Measurements from ENCODE around the gene ANKS3. TPM values are rescaled to one million over a fixed set of nuclear protein-coding genes. Genes with fewer than 3 reads are reported as not detected.

Gene ANKS3
- total RNA-seq, 1 experiment from 2014 or later, result 7.2 TPM

DNA sequence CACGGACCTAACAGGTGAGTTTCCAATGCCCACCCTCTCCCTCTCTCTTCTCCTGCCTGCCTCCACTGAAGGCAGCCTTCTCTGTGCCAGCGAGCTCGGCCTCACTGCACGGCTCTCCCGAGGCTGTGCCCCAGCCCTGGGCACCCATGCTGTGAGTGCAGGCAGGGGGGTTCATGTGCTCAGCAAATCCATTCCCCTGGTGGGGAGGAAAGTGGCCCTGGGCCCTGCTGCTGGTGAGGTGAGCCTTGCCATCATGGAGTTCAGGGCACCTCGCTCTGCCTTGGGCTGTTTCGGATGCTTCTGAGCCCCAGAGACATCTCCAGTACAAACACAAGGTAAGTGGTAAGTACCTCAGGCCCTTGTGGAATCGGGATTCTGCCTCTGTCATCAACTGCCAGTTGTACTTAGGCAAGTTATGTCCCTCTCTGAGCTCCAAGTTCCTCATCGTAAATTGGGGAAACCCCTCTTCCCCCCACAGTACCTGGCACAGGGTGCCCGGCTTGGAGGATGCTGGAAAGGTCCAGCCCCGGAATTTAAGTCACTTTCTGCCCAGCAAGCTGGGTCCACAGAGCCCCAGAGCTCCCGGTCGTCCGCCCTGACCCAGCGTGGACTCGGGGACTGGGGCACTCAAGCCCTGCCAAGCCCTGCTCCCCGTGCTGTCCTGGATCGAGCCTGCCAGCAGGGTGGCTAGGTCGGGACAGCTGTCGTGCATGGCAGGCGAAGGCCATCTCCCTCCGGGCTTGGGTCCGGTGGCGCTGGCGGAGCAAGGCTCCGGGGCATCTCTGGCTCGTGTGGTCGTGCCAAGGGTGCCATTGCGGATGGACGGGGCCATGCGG, 41.4 kb downstream of the ANKS3 start:
- DNase-seq (ENCODE audit: low read depth, low spot score), result no peak
- in situ Hi-C loops (cut with HindIII; ENCODE audit: low pct_unique_long_range_greater_than_20kb, low sequenced_read_pairs), result no loop called here

DNA sequence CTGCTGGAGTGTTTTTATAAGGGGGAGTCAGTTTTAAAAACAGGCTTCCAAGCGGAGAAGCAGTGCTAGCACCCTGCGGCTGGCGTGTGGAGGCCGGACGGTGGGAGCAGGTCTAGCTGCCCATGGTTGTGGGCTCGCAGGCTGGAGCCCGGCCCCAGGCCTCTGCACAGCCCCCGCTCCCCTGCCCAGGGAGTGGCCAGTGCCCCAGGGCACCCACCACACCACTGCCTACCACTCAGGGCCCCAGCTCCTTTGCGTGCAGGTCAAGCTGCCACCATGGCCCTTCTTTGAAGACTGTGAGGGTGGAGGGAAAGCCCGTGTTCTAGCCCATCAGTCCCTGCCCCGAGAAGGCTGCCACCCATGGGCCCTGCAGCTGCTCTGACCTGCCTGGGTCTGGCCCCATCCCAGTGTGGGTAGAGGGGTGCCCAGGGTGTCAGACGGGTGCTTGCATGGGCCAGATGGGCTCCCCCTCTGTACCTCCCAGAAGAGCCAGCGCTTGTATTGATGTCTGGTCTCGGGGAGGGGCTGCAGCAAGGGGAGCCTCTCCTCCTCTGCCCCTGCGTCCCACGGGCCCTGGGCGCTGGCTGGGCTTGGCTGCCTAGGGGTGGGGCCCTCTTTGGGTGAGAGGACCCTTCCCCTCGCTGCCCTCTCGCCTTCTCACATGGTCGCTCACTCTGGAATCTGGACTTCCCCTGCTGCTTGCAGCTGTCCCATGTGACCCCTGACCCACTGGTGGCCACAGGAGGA, 42.2 kb downstream of the ANKS3 start:
- in situ Hi-C loops (cut with HindIII; ENCODE audit: low pct_unique_long_range_greater_than_20kb, low sequenced_read_pairs), result no loop called here
- no peak for DNase-seq (ENCODE audit: low read depth, low spot score)

DNA sequence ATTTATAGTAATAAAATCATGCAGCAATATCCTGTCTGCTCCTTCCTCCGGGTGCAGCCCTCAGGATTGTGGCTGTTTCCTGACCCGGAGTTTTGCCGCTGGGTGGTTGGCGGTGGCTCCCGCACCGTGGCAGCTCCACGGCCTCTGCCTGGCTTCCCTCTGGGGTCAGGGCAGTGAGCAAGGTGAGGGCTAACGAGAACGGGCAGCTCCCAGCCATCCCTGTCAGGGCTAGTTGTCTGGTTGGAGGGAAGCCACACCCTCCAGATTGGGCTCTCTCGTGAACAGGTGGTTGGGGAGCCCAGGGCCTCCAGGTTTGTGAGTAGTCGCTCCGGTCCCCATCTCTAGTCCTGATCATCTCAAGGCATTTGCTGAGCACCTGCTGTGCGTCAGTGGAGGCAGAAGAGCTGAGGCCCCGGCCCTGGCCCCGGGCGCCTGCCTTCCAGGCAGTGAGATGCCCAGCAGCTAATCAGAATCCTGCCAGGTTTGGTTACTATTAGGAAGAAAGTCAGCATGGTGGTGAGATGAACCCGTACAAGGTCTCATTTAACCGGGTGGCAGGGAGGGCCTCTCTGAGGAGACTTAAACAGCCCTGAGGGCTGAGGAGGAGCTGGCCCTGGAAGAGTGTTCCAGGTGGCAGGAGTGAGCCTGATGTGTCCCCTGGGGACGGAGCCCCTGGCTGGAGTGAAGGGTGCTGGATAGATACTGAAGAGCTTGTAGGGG, 43.0 kb downstream of the ANKS3 start:
- in situ Hi-C loops (cut with HindIII; ENCODE audit: low pct_unique_long_range_greater_than_20kb, low sequenced_read_pairs), result no loop called here
- no peak for DNase-seq (ENCODE audit: low read depth, low spot score)

DNA sequence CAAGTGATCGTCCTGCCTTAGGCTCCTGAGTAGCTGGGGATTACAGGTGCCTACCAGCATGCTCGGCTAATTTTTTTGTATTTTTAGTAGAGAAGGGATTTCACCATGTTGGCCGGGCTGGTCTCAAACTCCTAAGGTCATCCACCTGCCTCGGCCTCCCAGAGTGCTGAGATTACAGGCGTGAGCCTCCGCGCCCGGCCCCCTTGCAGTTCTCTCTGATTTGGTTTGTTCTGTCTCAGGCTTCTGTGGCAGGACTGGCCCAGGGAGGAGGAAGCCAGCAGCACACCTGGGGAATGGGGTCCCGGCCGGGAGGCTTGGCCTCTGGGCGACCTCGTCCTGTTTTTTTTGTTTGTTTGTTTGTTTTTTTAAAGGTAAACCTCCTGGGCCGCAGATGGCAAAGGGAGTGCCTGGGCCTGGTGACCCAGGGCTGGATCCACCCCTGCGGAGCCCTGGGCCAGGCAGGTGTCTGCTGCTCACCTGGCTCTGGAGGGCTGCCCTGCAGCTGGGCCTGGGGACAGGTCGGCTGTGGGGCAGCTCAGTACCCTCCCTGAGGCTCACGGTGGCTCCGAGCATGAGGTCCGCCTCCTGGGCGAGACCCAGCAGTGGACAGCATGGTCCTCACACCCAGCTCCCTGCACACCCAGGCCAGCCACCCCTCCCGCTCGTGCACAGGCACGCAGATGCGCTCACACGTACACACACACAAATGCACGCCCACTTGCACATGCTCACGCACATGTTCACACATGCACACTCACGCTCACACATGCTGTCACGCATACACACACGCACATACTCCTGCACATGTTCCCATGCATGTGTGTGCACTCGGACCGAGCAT, 44.0 kb downstream of the ANKS3 start:
- DNase-seq (ENCODE audit: low read depth, low spot score), result no peak
- in situ Hi-C loops (cut with HindIII; ENCODE audit: low pct_unique_long_range_greater_than_20kb, low sequenced_read_pairs), result no loop called here

DNA sequence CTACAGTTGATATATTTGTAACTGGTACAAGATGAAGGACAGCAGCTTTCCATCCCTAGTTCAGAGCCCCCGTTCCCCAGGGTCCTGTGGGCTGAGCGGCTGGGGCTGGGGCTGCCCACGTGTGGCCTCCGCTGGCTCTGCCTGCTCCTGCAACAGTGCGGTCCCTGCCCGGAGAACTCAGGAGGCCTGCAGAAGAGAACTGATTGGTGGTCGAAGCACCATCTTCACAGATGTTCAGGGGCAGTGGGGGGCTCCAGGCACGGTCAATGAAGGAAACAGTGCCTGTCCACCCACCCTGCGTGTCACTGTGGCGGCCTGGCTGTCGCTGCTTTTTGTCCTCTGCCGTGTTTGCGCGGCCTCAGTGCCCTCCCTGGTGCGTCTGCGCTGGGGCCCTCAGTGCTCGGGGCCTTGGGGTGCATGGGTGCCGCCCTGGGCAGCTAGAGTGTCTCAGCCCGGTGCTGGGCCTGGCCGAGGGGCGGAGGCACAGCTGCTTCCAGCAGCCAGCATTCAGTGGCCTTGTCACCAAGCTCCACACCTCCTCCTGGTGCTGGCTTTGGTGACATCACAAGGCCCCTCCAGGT, 44.9 kb downstream of the ANKS3 start:
- in situ Hi-C loops (cut with HindIII; ENCODE audit: low pct_unique_long_range_greater_than_20kb, low sequenced_read_pairs), result no loop called here
- no peak for DNase-seq (ENCODE audit: low read depth, low spot score)

DNA sequence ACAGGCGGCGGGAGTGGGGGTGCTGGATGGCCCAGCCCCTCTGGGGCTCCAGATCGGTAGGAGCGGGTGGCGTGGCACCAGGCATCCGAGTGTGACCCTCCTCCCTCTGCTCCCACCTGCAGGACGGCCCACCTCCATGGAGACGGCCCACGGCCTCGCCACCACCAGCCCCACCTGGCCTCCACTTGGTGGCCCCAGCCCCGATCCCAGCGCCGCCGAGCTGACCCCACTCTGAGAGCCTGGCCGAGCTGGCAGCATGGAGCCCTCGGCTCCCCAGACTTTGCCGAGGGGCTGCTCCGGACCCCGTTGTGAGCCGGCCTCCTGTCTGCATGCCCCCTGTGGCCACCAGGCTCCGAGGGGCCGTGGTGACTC, 45.4 kb downstream of the ANKS3 start:
- in situ Hi-C loops (cut with HindIII; ENCODE audit: low pct_unique_long_range_greater_than_20kb, low sequenced_read_pairs), result no loop called here
- DNase-seq (ENCODE audit: low read depth, low spot score), result no peak

- in situ Hi-C loops (cut with HindIII; ENCODE audit: low pct_unique_long_range_greater_than_20kb, low sequenced_read_pairs), result no loop called here
- DNase-seq (ENCODE audit: low read depth, low spot score), result no peak
Observed at GRCh38 chr16:4687946-4688673, 46.0 kb downstream of the ANKS3 start.

GRCh38 chr16:4687416-4687815, 46.7 kb downstream of the ANKS3 start:
- in situ Hi-C loops (cut with HindIII; ENCODE audit: low pct_unique_long_range_greater_than_20kb, low sequenced_read_pairs), result no loop called here
- no peak for DNase-seq (ENCODE audit: low read depth, low spot score)

DNA sequence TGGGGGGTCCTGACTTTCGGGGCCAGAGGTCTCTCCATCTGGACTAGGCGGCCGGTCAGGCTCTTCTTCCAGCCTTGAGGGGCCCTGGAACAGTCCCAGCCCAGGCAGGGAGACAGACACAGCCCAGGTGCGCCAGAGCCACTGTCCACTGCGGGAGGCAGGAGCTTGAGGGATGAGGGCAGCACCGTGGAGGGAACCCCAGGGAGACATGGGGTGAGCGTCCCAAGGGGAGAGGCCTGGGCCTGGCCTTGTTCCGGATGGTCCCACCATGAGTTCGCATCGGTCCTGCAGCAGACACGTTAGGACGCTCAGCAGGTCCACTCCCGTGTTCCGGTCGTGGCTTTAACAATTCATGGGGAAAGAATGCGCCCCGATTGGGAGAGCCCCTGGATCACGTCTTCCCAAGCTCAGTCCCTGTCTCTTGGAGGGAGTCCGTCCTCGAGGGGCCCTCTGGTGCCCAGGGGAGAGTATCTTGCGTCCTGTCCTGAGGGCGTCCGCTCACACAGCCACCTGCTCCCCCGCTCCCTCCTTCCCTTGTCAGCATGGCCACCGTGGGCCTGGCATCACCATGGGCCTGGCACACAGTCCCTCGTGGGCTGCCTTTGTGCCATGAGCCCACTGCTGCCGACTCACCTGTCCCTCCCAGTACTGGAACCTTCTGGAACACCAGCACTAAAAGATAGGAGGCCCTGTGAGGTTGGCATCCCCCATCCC, 47.4 kb downstream of the ANKS3 start:
- no peak for DNase-seq (ENCODE audit: low read depth, low spot score)
- in situ Hi-C loops (cut with HindIII; ENCODE audit: low pct_unique_long_range_greater_than_20kb, low sequenced_read_pairs), result no loop called here

DNA sequence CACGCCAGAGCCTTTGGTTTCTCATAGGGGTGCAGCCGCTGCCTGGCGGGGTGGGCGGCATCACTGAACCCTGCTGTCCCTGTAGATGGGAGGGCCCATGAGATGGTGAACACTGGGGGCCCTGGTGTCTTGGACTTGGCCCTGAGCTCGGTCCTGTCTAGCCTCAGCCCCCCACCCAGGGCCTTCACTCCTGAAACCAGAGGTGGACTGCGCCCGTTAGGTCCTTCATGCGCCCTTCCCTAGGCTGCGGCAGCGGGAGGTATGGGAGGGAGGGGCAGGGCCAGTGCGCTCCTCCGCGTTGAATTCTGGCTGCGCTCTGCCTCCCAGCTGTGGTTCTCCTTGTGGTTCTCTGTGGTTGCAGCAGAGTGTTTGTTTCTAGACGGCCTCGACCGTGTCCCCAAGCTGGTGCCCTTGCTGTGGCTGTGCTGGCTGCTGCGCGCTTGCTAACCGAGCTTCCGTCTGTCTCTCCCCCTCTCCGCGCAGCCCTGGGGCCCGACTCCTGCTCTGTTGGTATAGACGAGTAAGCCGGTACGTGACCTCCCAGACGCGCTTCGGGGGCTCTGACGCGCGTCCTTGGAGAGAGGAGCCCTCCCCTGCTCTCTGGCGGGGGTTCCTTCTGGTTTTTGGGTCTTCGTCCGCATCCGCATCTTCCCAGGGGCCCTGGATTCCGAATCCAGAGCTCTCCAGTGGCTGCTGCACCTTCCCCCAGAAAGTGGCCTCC, 48.1 kb downstream of the ANKS3 start:
- DNase-seq (ENCODE audit: low read depth, low spot score), result no peak
- in situ Hi-C loops (cut with HindIII; ENCODE audit: low pct_unique_long_range_greater_than_20kb, low sequenced_read_pairs), result no loop called here

DNA sequence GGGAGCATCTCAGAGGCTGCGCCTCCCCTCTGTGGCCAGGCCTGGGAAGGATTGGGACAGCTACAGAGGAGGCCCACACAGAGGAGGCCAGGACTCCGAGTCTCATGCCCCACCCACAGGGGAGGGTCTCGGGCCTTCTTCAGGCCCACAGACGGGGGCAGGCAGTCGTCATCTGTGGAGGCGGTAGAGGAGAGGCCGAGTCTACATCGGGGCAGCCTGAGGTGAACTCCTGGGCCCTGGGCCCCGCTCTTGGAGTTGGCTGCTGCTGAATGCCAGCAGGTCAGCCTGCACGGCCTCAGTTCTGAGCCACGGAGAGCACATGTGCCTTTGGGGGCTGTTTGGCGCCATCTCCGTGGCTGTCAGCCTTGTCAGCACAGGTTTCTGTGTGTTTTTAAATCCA, 48.8 kb downstream of the ANKS3 start:
- DNase-seq (ENCODE audit: low read depth, low spot score), result no peak
- in situ Hi-C loops (cut with HindIII; ENCODE audit: low pct_unique_long_range_greater_than_20kb, low sequenced_read_pairs), result no loop called here

DNA sequence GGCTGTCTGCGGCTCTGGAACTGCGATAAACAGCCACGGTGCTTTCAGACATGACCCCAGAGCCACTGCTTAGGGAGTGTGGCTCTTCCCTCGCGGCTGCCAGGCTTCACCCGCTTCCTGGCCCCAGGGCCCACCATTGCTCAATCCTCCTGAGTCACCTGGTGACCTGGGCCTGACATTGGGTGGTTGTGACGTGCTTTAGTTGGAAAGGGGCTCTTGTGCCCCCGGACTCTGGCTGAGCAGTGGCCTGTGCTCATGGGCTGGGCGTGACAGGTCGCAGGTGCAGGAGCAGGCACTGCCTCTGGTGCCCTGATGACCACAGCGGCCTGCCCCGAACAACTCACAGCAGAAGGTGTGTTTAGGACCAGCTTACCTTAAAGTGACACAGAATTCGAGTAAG, 49.3 kb downstream of the ANKS3 start:
- DNase-seq (ENCODE audit: low read depth, low spot score), result no peak
- in situ Hi-C loops (cut with HindIII; ENCODE audit: low pct_unique_long_range_greater_than_20kb, low sequenced_read_pairs), result no loop called here

GRCh38 chr16:4684058-4684715, 49.9 kb downstream of the ANKS3 start:
- in situ Hi-C loops (cut with HindIII; ENCODE audit: low pct_unique_long_range_greater_than_20kb, low sequenced_read_pairs), result no loop called here
- DNase-seq (ENCODE audit: low read depth, low spot score), result no peak

GRCh38 chr16:4683255-4684057, 50.6 kb downstream of the ANKS3 start:
- in situ Hi-C loops (cut with HindIII; ENCODE audit: low pct_unique_long_range_greater_than_20kb, low sequenced_read_pairs), result no loop called here

More at GRCh38 chr16:4683255-4684057, 50.6 kb downstream of the ANKS3 start:
- DNase-seq (ENCODE audit: low read depth, low spot score), result no peak
